IMR-90 (cell line): Measurements from ENCODE around the gene NTRK2. TPM values are rescaled to one million over a fixed set of nuclear protein-coding genes. Genes with fewer than 3 reads are reported as not detected.

Source experiments
- ATAC-seq: fragments of 200-7000 bp; cut with Tn5 transposase; 2 replicates; pipeline ENCODE4 v1.9.1; 2020; ENCODE audit warnings: low read depth, mild to moderate bottlenecking, moderate library complexity
- BruUV-seq: library from RNA; stranded (reverse); fragments of 400-500 nt; replicated peaks from 2 replicates; lab custom pipeline; 2021; lab: Mats Ljungman, UMichigan
- CTCF ChIA-PET: fragments of 300-600 bp; formaldehyde crosslinking; extraction: SDS; loops from one replicate; lab custom pipeline; 2021; ENCODE audit warnings: antibody characterized with exemption; lab: Yijun Ruan, JAX
- POLR2A ChIA-PET: fragments of 300-600 bp; sonication (Branson Sonifier 250); formaldehyde crosslinking; loops from one replicate; lab custom pipeline; 2022; ENCODE audit warnings: antibody characterized with exemption; ENCODE audit not compliant: unreplicated experiment; lab: Charles Lee
- DNase-seq: peaks from one replicate; pipeline ENCODE4 v3.0.0; 2013
- H2AFZ ChIP-seq: replicated peaks from 2 replicates; pipeline ENCODE3; 2013; ENCODE audit warnings: low read length, mild to moderate bottlenecking; ENCODE audit not compliant: poor library complexity
- H2AK5ac ChIP-seq: 2 replicates; pipeline ENCODE4 v1.6.1; 2013; ENCODE audit warnings: low read depth, low read length, inconsistent platforms
- H2AK9ac ChIP-seq: replicated peaks from 2 replicates; pipeline ENCODE3; 2013; ENCODE audit warnings: mild to moderate bottlenecking, low read depth, low read length, moderate library complexity; ENCODE audit not compliant: poor library complexity
- H2BK120ac ChIP-seq: 2 replicates; pipeline ENCODE4 v1.6.1; 2013; ENCODE audit warnings: low read depth, low read length, inconsistent platforms
- H2BK15ac ChIP-seq: 3 replicates; pipeline ENCODE4 v1.6.1; 2013; ENCODE audit warnings: low read depth, low read length, inconsistent platforms
- H2BK20ac ChIP-seq: 2 replicates; pipeline ENCODE4 v1.6.1; 2013; ENCODE audit warnings: low read depth, mild to moderate bottlenecking, inconsistent platforms, low read length, moderate library complexity
- H2BK5ac ChIP-seq: 2 replicates; pipeline ENCODE4 v1.6.1; 2013; ENCODE audit warnings: mild to moderate bottlenecking, low read depth, low read length, inconsistent platforms; ENCODE audit not compliant: poor library complexity, severe bottlenecking
- H3K14ac ChIP-seq: replicated peaks from 2 replicates; pipeline ENCODE4 v1.6.1; 2013; ENCODE audit warnings: low read depth, low read length, inconsistent platforms
- H3K18ac ChIP-seq: 2 replicates; pipeline ENCODE4 v1.6.1; 2013; ENCODE audit warnings: low read depth, low read length, control low read depth
- H3K23ac ChIP-seq: 2 replicates; pipeline ENCODE4 v1.6.1; 2013; ENCODE audit warnings: low read depth, low read length, inconsistent platforms
- H3K27ac ChIP-seq: 2 replicates; pipeline ENCODE4 v1.5.1; 2013; ENCODE audit warnings: mild to moderate bottlenecking, control low read depth, low read length; ENCODE audit not compliant: insufficient read depth
- H3K27me3 ChIP-seq: 2 replicates; pipeline ENCODE4 v1.6.1; 2013; ENCODE audit warnings: low read length; ENCODE audit not compliant: control insufficient read depth, insufficient read depth
- H3K36me3 ChIP-seq: 2 replicates; pipeline ENCODE4 v1.6.1; 2013; ENCODE audit warnings: low read length, mixed read lengths; ENCODE audit not compliant: control insufficient read depth, insufficient read depth
- H3K4ac ChIP-seq: 2 replicates; pipeline ENCODE4 v1.6.1; 2013; ENCODE audit warnings: low read depth, low read length, inconsistent platforms
- H3K4me1 ChIP-seq: 2 replicates; pipeline ENCODE4 v1.6.1; 2013; ENCODE audit warnings: low read length, mixed read lengths; ENCODE audit not compliant: control insufficient read depth, insufficient read depth
- H3K4me2 ChIP-seq: 2 replicates; pipeline ENCODE4 v1.6.1; 2013; ENCODE audit warnings: low read depth, mild to moderate bottlenecking, control low read depth, low read length, moderate library complexity
- H3K4me3 ChIP-seq: 2 replicates; pipeline ENCODE4 v1.5.1; 2013; ENCODE audit warnings: low read depth, mild to moderate bottlenecking, control low read depth, low read length, moderate library complexity; ENCODE audit not compliant: insufficient read depth
- H3K56ac ChIP-seq: 2 replicates; pipeline ENCODE4 v1.6.1; 2013; ENCODE audit warnings: low read length, inconsistent platforms; ENCODE audit not compliant: insufficient read depth; ENCODE audit errors: extremely low read depth
- H3K79me1 ChIP-seq, 2 experiments: 2 replicates each; pipeline ENCODE4 v1.6.1; 2013; ENCODE audit warnings: low read length in 2 of 2, inconsistent platforms in 1 of 2, low read depth in 1 of 2
- H3K9ac ChIP-seq: 2 replicates; pipeline ENCODE4 v1.6.1; 2013; ENCODE audit warnings: low read depth, low read length, control low read depth
- H3K9me1 ChIP-seq: 2 replicates; pipeline ENCODE4 v1.6.1; 2013; ENCODE audit warnings: low read length, inconsistent platforms; ENCODE audit not compliant: insufficient read depth
- H3K9me3 ChIP-seq: 2 replicates; pipeline ENCODE4 v1.6.1; 2013; ENCODE audit warnings: low read length; ENCODE audit not compliant: control insufficient read depth, insufficient read depth
- H4K20me1 ChIP-seq: 2 replicates; pipeline ENCODE4 v1.6.1; 2013; ENCODE audit warnings: low read length, inconsistent platforms; ENCODE audit not compliant: insufficient read depth
- H4K5ac ChIP-seq: 2 replicates; pipeline ENCODE4 v1.6.1; 2013; ENCODE audit warnings: mild to moderate bottlenecking, low read depth, low read length, control low read depth
- H4K8ac ChIP-seq, 2 experiments: 2 replicates each; pipeline ENCODE4 v1.6.1; 2013; ENCODE audit warnings: low read depth in 2 of 2, low read length in 2 of 2, control low read depth in 1 of 2, inconsistent platforms in 1 of 2
- H4K91ac ChIP-seq: 2 replicates; pipeline ENCODE4 v1.6.1; 2013; ENCODE audit warnings: low read depth, low read length, inconsistent platforms; ENCODE audit not compliant: insufficient read depth
- BHLHE40 ChIP-seq: fragments of 150-350 bp; IDR thresholded peaks from 2 replicates; pipeline ENCODE4 v1.6.1; 2016; ENCODE audit warnings: mild to moderate bottlenecking, low read depth, low read length
- CEBPB ChIP-seq: IDR thresholded peaks from 2 replicates; pipeline ENCODE4 v1.6.1; 2012; ENCODE audit warnings: low read depth, low read length, improper control_type of control experiment
- FOS ChIP-seq: fragments of 150-350 bp; IDR thresholded peaks from 2 replicates; pipeline ENCODE4 v1.6.1; 2016; ENCODE audit warnings: low read depth, low read length
- NFE2L2 ChIP-seq: fragments of 150-350 bp; IDR thresholded peaks from 2 replicates; pipeline ENCODE4 v1.6.1; 2016; ENCODE audit warnings: low read depth, mild to moderate bottlenecking, low read length
- RCOR1 ChIP-seq: IDR thresholded peaks from 2 replicates; pipeline ENCODE4 v1.6.1; 2012; ENCODE audit warnings: mild to moderate bottlenecking, low read length, improper control_type of control experiment; ENCODE audit not compliant: insufficient replicate concordance
- RFX5 ChIP-seq: IDR thresholded peaks from 2 replicates; pipeline ENCODE4 v1.8.0; 2012; ENCODE audit warnings: low read depth, mild to moderate bottlenecking, low read length, moderate library complexity
- SMC3 ChIP-seq: fragments of 150-350 bp; IDR thresholded peaks from 2 replicates; pipeline ENCODE4 v1.6.1; 2016; ENCODE audit warnings: low read depth, mild to moderate bottlenecking, antibody characterized with exemption, low read length, moderate library complexity
- USF2 ChIP-seq: fragments of 150-350 bp; IDR thresholded peaks from 2 replicates; pipeline ENCODE4 v1.6.1; 2017; ENCODE audit warnings: mild to moderate bottlenecking, antibody characterized with exemption, low read length, low read depth
- WGBS, 2 experiments: methylation state at CpG; one replicate each; pipeline versions ENCODE4 v1.1.5 to v1.1.7; 2013; ENCODE audit warnings: missing lambda C conversion rate in 2 of 2; ENCODE audit not compliant: insufficient read length in 1 of 2; ENCODE audit errors: extremely low coverage in 2 of 2; 5-methylcytosine and 5-hydroxymethylcytosine counted together
- dilution Hi-C: fragments of 300-500 bp; cut with HindIII; formaldehyde crosslinking; loops from one replicate; pipeline ENCODE4 v1.14.3; 2018; ENCODE audit warnings: low sequenced_read_pairs; ENCODE audit not compliant: unreplicated experiment
- in situ Hi-C: fragments of 300-500 bp; cut with MboI; formaldehyde crosslinking; loops from 3 replicates; pipeline ENCODE4 v1.14.3; 2019; ENCODE audit warnings: low sequenced_read_pairs, inconsistent platforms, mixed read lengths
- intact Hi-C: fragments of 100-400 bp; cut with micrococcal nuclease; formaldehyde crosslinking; loops from 2 replicates; pipeline ENCODE4 v1.10.0; 2022
- polyA plus RNA-seq, 3 experiments: library from polyadenylated mRNA; depleted of rRNA; stranded (reverse); fragments of >200 nt; gene quantifications; 2 replicates each; pipeline ENCODE4 v1.2.3, GENCODE V29; 2012; ENCODE audit warnings: low replicate concordance in 1 of 3
- total RNA-seq: library from RNA; depleted of rRNA; stranded (reverse); fragments of >200 nt; gene quantifications from 2 replicates; pipeline ENCODE4 v1.2.3, GENCODE V29; 2012
- TF ChIP-seq, protein P1 (sequence below): fragments of 150-350 bp; IDR thresholded peaks from 2 replicates; pipeline ENCODE4 v1.6.1; 2016; ENCODE audit warnings: low read depth, mild to moderate bottlenecking, low read length, moderate library complexity, borderline replicate concordance

The NTRK2 gene
- total and polyA plus RNA-seq, 2 of the 4 experiments (the other 2 are of a cell fraction), result under 0.01 to 0.02 TPM

DNA sequence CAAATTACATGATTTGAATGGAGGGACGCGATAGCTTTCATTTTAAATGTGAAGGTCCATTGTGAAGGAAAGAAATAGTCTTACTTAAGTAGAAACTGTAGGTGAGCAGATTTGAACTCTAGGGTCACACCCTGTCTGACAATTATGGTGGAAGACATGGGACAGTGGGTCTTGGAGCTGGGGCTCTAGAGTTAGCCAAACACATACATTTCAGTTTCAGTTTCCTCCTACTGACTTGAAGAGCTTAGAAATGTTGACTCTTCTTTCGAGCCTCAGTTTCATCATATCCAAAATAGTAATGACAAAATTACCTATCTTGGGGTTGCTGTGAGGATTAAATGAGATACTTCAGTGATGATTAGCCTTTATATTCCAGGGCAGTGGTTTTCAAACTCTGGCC is 314.2 kb downstream of the NTRK2 start:
- no peak overlapping the region for H3K4me3 ChIP-seq
- no peaks in the 10 kb centered on the region for H3K79me1 ChIP-seq
- H3K4me2 ChIP-seq, result no peak overlapping the region
- no peak overlapping the region for H4K5ac ChIP-seq
- no peaks in the 10 kb centered on the region for H3K36me3 ChIP-seq
- H2AK9ac ChIP-seq, result no peak overlapping the region
- no peak overlapping the region for H4K91ac ChIP-seq
- H2AK5ac ChIP-seq, result no peak overlapping the region
- H2BK20ac ChIP-seq, result no peak overlapping the region
- ATAC-seq (no peak), DNase-seq (no peak)
- dilution Hi-C loops (no loop called here), intact Hi-C loops (no loop called here), in situ Hi-C loops (no loop called here)
- H3K27me3 ChIP-seq, result no peaks in the 10 kb centered on the region
- no peak overlapping the region for H2AFZ ChIP-seq
- WGBS, 2 experiments, result no CpG with 5 or more reads among the region's 3 CpGs
- H3K23ac ChIP-seq, result no peak overlapping the region
- no peak overlapping the region for H3K9ac ChIP-seq
- no peak overlapping the region for H3K18ac ChIP-seq
- peaks cover 9% of the 10 kb centered on the region for H3K9me3 ChIP-seq
- no peak overlapping the region for H3K14ac ChIP-seq
- CTCF ChIA-PET, result no interaction called here
- BruUV-seq, result no TSS peak
- H2BK120ac ChIP-seq, result no peak overlapping the region
- H2BK15ac ChIP-seq, result no peak overlapping the region
- no peak overlapping the region for H4K8ac ChIP-seq
- TF ChIP-seq NFE2L2 (no peak), USF2 (no peak), SMC3 (no peak), RFX5 (no peak), FOS (no peak), RCOR1 (no peak), BHLHE40 (no peak), CEBPB (no peak)
- TF ChIP-seq, protein P1, sequence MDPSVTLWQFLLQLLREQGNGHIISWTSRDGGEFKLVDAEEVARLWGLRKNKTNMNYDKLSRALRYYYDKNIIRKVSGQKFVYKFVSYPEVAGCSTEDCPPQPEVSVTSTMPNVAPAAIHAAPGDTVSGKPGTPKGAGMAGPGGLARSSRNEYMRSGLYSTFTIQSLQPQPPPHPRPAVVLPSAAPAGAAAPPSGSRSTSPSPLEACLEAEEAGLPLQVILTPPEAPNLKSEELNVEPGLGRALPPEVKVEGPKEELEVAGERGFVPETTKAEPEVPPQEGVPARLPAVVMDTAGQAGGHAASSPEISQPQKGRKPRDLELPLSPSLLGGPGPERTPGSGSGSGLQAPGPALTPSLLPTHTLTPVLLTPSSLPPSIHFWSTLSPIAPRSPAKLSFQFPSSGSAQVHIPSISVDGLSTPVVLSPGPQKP, result no peak
- no peaks in the 10 kb centered on the region for H3K4me1 ChIP-seq
- POLR2A ChIA-PET, result no interaction called here
- no peaks in the 10 kb centered on the region for H3K9me1 ChIP-seq
- no peak overlapping the region for H2BK5ac ChIP-seq
- no peak overlapping the region for H3K56ac ChIP-seq
- H4K20me1 ChIP-seq, result no peaks in the 10 kb centered on the region
- no peak overlapping the region for H3K4ac ChIP-seq
- no peak overlapping the region for H3K27ac ChIP-seq
